ENCODE data around the gene SHE.

DNA sequence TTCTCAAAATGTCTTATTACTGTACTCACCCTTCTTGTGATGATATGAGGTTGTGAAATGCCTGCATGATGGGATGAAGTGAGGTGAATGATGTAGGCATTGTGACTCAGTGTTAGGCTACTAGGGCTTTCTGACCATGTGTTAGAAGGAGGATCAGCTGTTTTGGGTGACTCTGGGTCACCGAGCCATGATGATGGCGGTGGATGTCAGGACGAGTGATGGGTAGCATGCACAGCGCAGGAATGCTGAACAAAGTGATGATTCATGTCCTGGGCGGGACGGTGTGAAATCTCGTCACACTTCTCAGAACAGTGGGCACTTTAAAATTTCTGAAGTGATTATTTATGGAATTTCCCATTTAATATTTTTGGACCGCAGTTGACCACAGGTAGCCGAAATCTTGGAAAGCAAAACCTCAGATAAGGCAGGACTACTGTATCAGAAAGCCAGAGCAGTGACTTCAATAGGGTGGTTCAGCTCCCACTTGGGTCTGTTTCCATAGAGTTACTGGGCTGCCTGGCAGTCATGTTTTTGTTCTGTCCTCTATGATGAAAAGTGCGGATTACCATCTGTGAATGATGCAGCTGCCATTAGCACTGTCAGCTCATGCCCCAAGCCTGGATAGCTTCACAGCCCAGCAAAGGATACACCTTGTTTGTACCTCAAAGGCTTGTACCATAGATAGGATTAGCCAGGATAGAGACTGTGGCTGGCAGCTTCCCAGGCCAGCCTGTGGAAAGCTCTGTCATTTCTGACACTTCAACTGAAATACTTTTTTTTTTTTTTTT, 70.4 kb downstream of the SHE start:
- TF ChIP-seq, protein P1, sequence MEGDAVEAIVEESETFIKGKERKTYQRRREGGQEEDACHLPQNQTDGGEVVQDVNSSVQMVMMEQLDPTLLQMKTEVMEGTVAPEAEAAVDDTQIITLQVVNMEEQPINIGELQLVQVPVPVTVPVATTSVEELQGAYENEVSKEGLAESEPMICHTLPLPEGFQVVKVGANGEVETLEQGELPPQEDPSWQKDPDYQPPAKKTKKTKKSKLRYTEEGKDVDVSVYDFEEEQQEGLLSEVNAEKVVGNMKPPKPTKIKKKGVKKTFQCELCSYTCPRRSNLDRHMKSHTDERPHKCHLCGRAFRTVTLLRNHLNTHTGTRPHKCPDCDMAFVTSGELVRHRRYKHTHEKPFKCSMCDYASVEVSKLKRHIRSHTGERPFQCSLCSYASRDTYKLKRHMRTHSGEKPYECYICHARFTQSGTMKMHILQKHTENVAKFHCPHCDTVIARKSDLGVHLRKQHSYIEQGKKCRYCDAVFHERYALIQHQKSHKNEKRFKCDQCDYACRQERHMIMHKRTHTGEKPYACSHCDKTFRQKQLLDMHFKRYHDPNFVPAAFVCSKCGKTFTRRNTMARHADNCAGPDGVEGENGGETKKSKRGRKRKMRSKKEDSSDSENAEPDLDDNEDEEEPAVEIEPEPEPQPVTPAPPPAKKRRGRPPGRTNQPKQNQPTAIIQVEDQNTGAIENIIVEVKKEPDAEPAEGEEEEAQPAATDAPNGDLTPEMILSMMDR (conservative IDR thresholded peaks at IDR 0.05; ENCODE audit: low read depth in 2 of 2) = no peak
- TF ChIP-seq EZH2phosphoT487 (IDR thresholded peaks at IDR 0.05; ENCODE audit: unreplicated experiment) (no peak), EZH2 (IDR thresholded peaks at IDR 0.05; ENCODE audit: low read depth, unreplicated experiment) (no peak), ZNF114 (CRISPR knock-in tag; IDR thresholded peaks at IDR 0.05) (no peak), POLR2AphosphoS5 (IDR thresholded peaks at IDR 0.05; ENCODE audit: low read depth) (no peak)
- TF ChIP-seq, protein P2, sequence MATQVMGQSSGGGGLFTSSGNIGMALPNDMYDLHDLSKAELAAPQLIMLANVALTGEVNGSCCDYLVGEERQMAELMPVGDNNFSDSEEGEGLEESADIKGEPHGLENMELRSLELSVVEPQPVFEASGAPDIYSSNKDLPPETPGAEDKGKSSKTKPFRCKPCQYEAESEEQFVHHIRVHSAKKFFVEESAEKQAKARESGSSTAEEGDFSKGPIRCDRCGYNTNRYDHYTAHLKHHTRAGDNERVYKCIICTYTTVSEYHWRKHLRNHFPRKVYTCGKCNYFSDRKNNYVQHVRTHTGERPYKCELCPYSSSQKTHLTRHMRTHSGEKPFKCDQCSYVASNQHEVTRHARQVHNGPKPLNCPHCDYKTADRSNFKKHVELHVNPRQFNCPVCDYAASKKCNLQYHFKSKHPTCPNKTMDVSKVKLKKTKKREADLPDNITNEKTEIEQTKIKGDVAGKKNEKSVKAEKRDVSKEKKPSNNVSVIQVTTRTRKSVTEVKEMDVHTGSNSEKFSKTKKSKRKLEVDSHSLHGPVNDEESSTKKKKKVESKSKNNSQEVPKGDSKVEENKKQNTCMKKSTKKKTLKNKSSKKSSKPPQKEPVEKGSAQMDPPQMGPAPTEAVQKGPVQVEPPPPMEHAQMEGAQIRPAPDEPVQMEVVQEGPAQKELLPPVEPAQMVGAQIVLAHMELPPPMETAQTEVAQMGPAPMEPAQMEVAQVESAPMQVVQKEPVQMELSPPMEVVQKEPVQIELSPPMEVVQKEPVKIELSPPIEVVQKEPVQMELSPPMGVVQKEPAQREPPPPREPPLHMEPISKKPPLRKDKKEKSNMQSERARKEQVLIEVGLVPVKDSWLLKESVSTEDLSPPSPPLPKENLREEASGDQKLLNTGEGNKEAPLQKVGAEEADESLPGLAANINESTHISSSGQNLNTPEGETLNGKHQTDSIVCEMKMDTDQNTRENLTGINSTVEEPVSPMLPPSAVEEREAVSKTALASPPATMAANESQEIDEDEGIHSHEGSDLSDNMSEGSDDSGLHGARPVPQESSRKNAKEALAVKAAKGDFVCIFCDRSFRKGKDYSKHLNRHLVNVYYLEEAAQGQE (IDR thresholded peaks at IDR 0.05; ENCODE audit: unreplicated experiment) = no peak
- TF ChIP-seq, protein P3, sequence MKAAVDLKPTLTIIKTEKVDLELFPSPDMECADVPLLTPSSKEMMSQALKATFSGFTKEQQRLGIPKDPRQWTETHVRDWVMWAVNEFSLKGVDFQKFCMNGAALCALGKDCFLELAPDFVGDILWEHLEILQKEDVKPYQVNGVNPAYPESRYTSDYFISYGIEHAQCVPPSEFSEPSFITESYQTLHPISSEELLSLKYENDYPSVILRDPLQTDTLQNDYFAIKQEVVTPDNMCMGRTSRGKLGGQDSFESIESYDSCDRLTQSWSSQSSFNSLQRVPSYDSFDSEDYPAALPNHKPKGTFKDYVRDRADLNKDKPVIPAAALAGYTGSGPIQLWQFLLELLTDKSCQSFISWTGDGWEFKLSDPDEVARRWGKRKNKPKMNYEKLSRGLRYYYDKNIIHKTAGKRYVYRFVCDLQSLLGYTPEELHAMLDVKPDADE (IDR thresholded peaks at IDR 0.05) = no peak
- TF ChIP-seq, protein P4, sequence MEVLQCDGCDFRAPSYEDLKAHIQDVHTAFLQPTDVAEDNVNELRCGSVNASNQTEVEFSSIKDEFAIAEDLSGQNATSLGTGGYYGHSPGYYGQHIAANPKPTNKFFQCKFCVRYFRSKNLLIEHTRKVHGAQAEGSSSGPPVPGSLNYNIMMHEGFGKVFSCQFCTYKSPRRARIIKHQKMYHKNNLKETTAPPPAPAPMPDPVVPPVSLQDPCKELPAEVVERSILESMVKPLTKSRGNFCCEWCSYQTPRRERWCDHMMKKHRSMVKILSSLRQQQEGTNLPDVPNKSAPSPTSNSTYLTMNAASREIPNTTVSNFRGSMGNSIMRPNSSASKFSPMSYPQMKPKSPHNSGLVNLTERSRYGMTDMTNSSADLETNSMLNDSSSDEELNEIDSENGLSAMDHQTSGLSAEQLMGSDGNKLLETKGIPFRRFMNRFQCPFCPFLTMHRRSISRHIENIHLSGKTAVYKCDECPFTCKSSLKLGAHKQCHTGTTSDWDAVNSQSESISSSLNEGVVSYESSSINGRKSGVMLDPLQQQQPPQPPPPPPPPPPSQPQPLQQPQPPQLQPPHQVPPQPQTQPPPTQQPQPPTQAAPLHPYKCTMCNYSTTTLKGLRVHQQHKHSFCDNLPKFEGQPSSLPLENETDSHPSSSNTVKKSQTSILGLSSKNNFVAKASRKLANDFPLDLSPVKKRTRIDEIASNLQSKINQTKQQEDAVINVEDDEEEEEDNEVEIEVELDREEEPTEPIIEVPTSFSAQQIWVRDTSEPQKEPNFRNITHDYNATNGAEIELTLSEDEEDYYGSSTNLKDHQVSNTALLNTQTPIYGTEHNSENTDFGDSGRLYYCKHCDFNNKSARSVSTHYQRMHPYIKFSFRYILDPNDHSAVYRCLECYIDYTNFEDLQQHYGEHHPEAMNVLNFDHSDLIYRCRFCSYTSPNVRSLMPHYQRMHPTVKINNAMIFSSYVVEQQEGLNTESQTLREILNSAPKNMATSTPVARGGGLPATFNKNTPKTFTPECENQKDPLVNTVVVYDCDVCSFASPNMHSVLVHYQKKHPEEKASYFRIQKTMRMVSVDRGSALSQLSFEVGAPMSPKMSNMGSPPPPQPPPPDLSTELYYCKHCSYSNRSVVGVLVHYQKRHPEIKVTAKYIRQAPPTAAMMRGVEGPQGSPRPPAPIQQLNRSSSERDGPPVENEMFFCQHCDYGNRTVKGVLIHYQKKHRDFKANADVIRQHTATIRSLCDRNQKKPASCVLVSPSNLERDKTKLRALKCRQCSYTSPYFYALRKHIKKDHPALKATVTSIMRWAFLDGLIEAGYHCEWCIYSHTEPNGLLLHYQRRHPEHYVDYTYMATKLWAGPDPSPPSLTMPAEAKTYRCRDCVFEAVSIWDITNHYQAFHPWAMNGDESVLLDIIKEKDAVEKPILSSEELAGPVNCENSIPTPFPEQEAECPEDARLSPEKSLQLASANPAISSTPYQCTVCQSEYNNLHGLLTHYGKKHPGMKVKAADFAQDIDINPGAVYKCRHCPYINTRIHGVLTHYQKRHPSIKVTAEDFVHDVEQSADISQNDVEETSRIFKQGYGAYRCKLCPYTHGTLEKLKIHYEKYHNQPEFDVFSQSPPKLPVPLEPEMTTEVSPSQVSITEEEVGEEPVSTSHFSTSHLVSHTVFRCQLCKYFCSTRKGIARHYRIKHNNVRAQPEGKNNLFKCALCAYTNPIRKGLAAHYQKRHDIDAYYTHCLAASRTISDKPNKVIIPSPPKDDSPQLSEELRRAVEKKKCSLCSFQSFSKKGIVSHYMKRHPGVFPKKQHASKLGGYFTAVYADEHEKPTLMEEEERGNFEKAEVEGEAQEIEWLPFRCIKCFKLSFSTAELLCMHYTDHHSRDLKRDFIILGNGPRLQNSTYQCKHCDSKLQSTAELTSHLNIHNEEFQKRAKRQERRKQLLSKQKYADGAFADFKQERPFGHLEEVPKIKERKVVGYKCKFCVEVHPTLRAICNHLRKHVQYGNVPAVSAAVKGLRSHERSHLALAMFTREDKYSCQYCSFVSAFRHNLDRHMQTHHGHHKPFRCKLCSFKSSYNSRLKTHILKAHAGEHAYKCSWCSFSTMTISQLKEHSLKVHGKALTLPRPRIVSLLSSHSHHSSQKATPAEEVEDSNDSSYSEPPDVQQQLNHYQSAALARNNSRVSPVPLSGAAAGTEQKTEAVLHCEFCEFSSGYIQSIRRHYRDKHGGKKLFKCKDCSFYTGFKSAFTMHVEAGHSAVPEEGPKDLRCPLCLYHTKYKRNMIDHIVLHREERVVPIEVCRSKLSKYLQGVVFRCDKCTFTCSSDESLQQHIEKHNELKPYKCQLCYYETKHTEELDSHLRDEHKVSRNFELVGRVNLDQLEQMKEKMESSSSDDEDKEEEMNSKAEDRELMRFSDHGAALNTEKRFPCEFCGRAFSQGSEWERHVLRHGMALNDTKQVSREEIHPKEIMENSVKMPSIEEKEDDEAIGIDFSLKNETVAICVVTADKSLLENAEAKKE (CRISPR knock-in tag; IDR thresholded peaks at IDR 0.05) = no peak
